AG10803 (cell line): ENCODE measurements around the gene TMEM191C.
"Not testable (repeated sequence)": the region's sequence is repeated elsewhere in the genome, so short reads cannot be mapped to it uniquely, and the experiment has no call there.

Source experiments
- DNase-seq: peaks from one replicate; pipeline ENCODE4 v3.0.0; 2010; ENCODE audit warnings: low read depth
- H3K4me3 ChIP-seq: 2 replicates; pipeline ENCODE4 v1.5.1; 2011; ENCODE audit warnings: mild to moderate bottlenecking, low read length, control low read depth

TMEM191C gene

DNA sequence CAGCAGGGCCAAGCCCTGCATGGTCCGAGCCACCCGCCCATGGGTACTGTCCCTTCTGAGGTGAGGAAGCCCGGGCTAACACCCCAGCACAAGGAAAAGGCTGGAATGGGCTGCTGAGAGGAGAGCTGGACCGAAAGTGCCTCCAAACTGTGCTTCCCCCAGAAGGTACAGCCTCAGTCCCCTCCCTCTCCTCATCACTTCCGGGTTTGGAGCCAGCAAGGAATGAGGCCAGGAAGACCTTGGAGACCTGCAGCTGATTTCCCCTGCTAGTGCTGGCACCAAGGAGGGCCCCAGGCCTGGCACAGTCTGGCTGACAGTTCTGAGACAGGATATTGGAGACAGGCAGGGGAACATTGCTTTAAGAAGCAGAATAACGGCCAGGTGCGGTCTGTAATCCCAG, 31.3 kb downstream of the TMEM191C start:
- DNase-seq, H3K4me3 ChIP-seq: not testable (repeated sequence)

DNA sequence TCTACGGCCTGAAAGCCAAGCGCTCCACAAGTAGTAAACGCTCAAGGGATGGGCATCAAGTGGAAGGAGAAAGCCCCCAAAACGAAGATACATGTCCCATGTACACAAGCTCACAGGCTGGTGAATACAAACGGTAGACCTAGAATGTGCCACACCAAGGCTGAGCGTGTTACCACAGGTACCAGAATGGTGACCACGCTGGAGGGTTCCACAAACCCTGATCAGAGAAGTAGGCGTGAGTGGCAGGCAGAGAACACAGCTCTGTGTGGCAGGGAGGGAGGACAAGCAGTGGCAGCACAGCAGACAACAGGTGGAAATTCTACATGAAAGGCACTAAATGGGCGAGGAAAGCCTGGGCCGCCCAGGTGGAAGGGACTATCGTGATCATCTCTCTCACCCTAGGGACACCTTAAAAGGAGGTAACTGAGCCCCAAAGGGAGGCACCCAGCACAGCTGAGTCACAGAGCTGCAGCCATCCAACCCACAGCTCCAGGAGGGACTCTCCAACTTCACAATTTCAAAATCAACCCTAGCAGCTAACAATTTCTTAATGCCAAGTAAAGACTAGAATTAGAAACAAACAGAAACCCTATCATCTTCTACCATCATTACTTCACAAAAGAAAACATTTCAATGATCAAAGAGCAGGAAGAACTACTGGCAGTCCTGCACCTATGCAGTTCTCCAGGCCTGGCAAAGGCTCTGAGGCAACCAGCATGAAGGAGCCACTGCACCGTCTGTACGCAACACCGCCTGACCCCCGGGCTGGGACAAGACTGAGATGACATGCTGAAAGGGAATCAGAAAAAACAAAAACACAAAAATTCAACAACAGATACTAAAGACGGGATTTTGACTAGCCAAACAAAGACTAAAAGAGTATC, 32.7 kb downstream of the TMEM191C start:
- not testable (repeated sequence) for H3K4me3 ChIP-seq, DNase-seq

DNA sequence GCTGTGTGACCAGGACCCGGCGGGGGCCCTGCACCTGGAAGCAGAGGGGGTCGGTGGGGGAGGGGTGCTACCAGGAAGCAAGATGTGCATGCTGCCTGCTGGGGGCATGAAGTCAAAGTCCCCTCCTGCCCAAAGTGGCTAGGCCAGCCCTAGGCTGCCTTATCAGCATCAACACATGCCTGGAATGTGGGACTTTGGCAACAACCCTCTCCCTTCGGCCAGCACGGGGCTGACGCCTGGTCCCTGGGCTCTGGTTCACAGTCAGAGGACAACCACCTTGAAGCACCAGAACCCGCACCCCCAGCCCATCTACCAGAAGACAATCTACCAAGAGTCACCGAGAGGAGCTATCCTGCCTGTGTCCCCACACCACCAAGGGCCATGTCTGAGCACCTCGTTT, 43.2 kb downstream of the TMEM191C start:
- not testable (repeated sequence) for H3K4me3 ChIP-seq, DNase-seq

DNA sequence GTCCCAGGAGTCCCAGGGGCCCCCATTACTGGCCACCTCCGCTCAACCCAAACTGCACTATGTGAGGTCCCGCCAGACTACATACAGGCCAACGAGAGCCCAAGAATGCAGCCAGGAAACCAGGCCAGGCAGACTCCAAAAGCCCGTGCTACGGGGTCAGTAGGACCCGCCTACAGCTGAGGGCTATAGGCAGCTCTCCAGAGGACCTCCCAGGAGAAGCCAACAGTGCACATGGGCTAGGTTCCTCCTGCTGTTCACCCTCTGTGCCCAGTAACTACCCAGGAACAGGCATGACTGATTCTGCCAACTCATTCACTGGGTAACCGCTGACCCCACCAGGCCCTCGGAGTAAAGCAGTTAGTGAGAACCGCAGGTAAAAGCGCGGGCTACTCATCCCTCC, 44.8 kb downstream of the TMEM191C start:
- H3K4me3 ChIP-seq: not testable (repeated sequence)

DNA sequence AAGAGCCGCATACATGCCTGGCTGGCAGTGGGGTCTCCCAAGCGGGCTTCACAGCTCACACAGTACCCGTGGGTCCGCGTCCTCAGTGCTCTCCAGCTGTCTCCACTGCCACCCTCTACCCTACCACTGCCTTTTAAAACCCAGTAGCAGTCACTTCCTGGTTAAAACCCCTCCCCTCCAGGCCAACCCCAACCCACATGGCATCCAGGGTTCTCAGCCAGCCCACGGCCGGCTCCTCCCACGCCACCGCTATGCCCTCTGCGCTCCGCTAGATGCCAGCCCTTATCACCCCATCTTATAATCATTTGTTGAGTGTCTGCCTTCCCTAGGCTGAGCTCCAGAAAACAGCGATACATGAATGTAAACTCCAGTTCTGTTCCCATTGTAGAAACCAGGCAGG, 46.9 kb downstream of the TMEM191C start:
- not testable (repeated sequence) for H3K4me3 ChIP-seq

More for the DNA sequence above, 44.8 kb downstream of the TMEM191C start:
- DNase-seq: not testable (repeated sequence)

DNA sequence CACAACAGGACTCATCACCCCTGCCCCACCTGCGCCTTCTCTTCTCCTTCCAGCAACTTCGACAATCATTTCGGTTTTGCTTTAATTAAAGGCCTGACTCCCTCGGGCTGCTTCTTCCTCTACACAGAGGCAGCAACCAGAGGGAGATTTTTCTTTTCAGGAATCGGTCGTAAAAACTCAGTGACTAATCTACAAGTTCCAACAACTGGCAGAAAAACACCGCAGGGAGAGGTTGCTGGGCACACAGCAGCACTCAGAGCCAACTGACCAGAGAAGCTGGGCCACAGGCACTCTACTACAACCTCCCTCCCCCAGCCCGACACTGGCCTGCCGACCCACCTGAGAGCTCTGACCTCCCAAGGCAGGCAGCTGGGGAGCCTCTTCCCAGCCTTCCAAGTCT, 48.0 kb downstream of the TMEM191C start:
- not testable (repeated sequence) for H3K4me3 ChIP-seq, DNase-seq

More for the DNA sequence above, 46.9 kb downstream of the TMEM191C start:
- DNase-seq: not testable (repeated sequence)

DNA sequence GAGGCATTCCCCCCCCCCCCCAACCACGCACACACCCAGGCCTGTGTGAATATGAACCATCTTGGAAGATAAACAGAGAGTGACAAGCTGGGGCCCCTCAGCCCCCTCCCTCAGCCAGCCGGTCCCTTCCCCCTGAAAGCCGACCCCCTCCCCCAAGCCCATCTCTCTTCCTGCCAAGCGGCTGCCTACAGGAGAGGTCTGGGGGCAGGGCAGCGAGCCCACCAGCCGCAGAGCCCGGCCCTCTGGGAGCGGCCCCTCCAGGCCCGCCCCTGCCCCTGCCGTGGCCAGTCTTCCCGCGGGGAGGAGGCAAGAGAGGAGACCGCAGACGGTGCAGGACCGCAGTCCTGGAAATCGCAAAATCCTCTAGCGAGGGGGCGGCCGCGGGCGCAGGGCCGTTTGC, 49.3 kb downstream of the TMEM191C start:
- not testable (repeated sequence) for DNase-seq, H3K4me3 ChIP-seq

DNA sequence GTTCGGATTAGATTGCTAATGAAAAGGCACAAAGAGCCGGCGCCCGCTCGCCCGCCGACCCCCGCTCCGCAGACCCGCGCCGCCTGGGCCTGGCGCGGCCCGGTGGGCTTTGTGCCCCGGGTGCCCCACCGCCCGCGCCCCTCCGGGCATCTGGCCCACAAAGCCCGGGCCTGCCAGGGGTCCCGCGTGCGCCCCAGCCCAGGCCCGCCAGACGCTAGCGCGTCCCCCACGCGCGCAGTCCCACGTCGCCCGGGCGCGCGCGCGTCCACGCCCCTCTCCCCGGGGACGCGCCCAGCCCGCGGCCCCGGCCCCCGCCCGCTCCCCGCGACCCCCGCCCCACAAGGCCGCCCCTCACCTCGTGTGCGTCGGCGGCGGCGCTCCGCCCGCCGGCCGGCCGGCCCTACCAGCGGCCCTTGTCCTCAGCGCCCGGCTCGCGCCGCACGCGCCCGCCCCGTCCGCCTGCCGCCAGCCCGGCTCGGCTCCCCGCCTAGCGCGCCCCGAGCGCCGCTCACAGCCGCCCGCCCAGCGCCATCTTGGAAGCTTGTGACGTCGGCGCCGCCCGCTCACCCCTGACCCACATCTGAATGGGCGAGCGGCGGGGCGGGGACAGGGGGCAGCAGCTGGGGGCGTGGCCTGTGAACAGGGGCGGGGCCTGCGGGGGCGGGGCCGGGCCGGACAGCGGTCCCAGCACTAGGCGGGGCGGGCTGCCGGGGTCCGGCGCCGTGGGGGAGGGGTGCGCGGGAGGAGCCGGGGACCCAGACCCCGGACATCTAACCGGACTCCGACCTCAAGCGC, 50.0 kb downstream of the TMEM191C start:
- H3K4me3 ChIP-seq, DNase-seq: not testable (repeated sequence)
